Stimulated activated CD4-positive, alpha-beta T cell treated with anti-CD3 and anti-CD28 coated beads, Interleukin-15, amount 100 ng/mL, for 1 hour (primary cell): ENCODE results near the gene SPIRE1.
A peak's percentile ranks its signal among the peaks of the same experiment; 100 is the strongest.

Experiments
- DNase-seq, 2 donors: peaks; one replicate each; pipeline ENCODE4 v3.0.0-alpha.2; 2020; ENCODE audit warnings: low read depth in 1 of 2, low spot score in 1 of 2

The SPIRE1 gene

DNA sequence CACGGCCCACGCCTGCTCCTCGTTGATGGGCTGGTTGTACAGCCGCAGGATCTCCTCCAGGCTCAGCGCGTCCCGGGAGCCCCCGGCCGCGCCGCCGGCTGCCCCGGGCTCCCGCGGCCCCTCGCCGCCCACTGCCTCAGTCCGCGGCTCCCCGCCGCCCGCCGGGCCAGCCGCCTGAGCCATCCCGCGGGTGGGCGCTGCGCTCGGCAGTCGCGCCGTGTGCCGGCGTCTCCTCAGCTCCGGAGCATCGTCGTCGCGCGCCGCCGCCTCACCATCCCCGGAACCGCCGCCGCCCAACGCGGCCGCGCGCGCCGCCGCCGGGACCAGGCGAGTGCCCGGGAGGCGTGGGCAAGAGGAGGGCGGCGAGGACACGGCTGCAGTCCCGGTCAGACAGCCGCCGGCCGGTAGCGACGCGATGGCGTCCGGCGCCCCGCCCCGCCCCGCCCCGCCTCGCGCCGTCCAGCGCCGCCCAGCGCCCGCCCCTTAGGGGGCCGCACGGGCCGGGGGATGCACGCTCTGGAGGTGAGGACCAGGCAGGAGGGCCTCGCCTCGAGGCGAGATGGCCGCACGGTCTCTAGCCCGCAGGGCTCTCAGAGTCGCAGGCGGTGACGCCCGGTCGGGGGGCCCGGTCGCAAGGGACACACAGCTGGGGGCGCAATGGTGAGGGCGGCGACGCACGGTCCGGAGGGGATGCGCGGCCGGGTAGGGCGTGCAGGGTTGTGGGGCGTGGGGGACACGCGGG is at the start of gene SPIRE1:
TSS of gene SPIRE1 (minus strand) at position 424 of the 742 bp plus-strand sequence. CDS start at position 183, 241 bp downstream.
- peak in 1 of 2 donors; percentile 21 for DNase-seq

DNA sequence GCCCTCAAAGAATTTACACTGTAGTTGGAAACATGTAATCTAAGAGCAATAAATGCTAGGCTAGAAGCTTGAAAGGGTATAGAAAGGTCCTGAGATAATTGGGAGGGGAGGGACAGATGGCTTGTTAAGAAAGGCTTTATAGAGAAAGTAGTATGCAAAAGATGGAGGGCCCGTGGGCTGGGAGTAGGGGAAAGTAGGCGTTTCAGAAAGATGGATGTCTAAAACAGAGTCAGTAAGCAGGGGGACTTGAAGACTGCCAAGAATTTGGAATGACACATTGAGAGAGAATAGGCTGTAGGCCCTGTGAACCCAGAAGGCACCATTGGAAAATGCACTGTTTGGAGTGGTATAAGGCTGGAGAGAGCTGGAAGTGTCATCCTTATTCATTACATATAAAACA is 45.8 kb upstream of the SPIRE1 start:
- no peak for DNase-seq

DNA sequence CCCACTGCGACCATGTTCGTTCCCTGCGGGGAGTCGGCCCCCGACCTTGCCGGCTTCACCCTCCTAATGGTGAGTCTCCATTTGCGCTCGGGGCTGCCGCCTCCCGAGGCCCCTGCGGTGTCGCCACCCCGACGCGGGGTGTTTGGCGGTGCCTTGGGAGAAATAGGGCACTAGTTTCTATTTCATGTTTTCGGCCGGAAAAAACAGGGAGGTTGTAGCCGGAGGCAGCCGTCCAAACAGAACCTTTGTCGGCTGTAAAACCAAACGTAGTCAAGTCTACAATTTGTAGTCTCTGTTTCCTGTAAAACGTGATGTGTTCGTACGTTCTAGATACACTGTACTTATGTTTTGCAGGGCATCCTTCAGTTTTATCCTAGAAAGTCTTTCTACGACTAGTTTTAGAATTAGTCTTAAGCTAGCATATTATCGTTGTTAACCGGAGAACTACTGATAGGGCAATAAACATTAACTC is 45.2 kb upstream of the SPIRE1 start:
- no peak for DNase-seq

DNA sequence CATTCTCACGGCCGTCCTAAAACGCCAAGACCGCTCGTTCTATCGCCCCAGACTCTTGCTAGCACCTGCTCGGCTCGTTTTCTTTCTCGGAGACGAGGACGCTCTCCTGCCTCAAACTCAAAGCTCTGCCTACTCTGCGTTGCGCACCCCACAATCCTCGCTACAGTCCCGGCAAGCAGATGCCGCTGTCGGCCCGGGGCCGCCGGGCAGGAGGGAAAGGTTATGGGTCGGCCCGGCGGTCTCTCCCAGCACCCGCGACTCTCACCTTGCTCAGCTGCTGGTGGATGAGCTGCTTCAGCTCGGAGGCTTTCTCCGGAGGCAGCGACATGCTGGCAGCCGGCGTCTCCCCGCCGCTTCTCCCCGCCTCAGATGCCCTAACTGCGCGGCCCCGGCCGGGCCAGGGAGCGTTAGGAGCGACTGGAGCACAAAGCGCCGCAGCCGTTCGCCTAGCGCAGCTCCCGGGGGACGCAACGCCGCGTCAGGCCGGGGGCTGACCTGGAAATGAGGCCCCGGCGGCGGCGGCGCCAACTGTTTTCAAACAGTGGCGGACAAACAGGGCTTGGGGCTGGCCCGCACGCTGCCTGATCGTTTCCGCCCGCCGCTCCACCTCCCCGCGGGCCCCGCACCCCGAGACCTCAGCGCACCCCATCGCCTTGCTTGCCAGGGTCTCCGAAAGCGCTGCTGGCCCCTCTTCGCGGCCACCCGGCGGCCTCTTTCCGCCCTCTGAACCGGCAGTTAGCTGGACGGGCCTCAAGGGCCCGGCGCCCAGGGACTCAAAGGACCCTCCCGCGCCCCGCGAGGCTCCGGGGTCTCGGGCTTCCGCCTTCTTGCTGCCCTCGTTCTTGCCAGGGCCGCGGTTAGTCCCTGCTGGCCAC is 44.6 kb upstream of the SPIRE1 start, which contains the start of the genes CEP76 and PSMG2:
TSS of gene CEP76 (minus strand) at position 503 of the 875 bp plus-strand sequence. CDS start at position 328, 175 bp downstream.
TSS of gene PSMG2 (plus strand) at position 822 of the 875 bp plus-strand sequence. CDS start 66 bp downstream, outside the sequence.
- peak; percentile 72 to 76 for DNase-seq

DNA sequence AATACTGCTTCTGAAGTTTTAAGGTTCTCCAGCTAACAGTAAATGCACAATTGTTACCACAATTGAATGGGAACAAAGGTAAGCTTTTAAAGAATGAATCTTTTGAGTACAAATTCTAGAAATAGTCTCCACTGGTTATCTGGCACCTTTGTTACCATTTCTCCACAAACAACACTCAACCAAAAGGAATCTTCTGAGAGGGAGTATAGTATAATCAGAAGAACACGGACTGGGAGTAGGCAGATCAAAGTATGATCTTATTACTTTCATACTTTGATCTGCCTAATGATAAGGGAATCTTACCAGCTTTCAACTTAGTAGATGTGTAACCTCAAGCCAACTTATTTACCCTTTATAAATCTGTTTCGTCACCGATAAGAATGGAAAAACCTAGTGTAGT is 43.3 kb upstream of the SPIRE1 start:
- no peak for DNase-seq

DNA sequence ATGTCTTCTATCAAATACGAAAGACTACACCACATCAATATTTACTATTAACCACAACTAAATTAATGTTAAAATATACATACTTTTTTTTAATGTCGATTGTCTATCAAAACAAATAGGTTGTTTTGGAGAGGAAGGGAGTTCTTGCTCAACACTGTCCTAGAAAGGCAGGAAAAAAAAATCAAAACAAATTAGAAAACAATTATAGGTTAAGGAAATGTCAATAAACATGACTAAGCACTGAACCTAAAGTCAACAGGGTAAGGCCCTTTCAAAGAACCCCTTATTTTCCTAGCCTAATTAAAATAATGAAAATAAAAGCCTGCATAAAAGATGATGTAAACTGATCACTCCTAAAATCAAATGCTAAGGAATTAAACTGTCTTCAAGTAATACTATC is 41.8 kb upstream of the SPIRE1 start:
- no peak for DNase-seq

DNA sequence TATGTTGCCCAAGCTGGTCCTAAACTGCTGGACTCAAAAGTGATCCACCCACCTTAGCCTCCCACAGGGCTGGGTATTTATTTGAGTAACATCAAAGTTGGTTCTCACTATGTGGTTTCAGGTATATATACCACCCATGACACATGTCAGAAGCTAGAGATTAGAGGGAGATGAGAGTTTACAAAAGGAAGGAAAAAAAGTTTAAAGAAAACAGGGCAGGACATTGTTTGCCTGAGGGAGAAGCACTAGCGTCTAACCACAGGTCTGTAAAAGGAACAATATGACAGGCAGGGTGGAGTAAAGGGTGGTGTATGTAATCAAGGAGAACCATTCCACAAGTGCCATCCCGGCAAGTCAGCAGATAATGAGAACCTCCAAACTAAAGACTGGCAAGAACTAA is 36.1 kb upstream of the SPIRE1 start:
- no peak for DNase-seq

DNA sequence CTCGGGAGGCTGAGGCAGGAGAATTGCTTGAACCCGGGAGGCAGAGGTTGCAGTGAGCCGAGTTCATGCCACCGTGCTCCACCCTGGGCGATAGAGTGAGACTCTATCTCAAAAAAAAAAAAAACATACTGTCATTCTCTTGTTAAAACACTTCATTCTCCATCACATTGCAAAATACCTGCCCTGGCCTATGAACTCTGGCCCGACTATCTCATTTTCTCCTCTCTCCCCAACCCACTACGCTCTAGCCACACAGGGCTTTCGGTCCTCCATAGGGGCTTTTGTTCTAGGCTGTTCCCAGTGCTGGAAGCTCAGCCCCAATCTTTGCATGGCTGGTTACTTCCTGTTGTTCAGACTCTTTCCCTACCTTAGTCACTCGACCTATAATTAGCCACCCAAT is 34.3 kb upstream of the SPIRE1 start:
- no peak for DNase-seq

DNA sequence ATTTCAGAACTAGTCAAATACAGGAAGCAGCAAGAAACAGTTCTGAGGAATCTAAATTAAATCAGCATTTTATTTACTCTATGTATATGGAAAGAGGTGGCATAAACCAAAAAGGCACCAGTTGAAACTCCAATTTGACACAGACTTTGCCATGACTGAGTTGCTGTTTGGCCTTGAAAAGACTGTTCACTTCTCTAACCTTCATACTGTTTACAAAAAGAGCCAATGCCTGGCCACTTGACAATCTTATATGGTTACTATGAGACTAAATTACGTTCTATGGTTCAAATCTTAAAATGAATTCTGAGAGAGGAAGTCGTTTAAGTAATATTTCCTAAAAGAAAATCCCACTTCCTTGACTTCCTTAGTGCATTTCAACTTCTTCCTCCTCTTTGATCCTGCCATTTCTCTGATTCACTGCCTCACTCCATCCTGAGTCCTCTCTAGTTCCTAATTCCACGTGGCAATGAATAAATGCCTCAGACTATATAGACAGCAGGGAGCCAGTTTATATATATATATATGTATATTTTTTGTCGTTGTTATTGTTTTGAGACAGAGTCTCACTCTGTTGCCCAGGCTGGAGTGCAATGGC is 31.4 kb upstream of the SPIRE1 start:
- no peak for DNase-seq

DNA sequence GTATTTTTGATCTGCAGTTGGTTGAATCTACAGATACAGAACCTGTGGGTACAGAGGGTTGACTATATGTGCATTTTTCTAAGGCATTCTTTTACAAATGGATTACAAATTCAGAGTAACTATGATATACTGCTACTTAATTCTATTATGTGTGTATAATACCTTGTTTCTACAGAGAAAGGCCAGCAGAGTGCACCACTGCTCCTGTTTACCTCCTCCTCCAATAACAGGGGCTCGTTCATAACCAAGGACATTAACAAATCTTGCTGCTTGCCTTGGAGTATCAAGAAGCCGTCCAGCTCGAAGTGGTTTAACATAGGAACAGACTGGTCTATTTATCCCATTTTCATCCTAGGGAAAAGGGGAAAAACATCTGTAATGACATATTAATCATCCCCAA is 28.2 kb upstream of the SPIRE1 start:
- DNase-seq, result no peak

DNA sequence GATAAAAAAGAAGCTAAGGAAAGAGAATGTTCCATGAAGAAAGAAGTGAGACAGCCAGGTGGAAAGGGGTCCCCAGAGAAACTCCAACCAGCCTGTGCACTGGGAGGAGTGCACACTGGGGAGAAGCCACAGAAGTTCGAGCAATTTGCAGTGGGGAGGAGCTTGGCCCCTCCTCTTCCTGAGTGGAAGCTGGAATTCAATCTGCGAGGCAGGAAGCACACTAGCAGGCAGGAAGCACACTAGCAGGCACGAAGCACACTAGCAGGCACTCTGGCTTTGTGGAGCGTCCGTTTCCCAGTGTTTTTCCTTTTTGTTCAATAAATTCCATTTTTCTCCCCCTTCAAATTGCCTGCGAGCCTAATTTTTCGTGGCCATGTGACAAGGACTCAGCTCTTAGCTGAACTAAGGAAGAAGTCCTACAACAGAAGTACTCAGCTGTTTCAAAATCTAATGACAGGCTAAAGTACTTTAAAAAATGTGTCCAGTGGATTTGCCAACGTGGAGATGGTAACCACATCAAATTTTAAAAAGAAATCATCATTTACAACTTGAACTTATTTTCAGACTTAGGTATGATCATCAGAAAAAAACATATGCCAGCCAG is 21.4 kb upstream of the SPIRE1 start:
- no peak for DNase-seq

DNA sequence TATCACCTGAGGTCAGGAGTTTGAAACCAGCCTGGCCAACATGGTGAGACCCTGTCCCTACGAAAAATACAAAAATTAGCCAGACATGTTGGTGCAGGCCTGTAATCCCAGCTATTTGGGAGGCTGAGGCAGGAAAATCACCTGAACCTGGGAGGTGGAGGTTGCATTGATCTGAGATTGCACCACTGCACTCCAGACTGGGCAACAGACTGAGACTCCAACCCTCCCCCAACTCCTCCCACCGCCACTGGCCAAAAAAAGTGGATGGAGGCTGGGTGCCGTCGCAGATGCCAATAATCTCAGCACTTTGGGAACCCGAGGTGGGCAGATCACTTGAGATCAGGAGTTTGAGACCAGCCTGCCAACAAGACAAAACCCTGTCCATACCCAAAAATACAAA is 10.1 kb upstream of the SPIRE1 start:
- DNase-seq, result no peak

DNA sequence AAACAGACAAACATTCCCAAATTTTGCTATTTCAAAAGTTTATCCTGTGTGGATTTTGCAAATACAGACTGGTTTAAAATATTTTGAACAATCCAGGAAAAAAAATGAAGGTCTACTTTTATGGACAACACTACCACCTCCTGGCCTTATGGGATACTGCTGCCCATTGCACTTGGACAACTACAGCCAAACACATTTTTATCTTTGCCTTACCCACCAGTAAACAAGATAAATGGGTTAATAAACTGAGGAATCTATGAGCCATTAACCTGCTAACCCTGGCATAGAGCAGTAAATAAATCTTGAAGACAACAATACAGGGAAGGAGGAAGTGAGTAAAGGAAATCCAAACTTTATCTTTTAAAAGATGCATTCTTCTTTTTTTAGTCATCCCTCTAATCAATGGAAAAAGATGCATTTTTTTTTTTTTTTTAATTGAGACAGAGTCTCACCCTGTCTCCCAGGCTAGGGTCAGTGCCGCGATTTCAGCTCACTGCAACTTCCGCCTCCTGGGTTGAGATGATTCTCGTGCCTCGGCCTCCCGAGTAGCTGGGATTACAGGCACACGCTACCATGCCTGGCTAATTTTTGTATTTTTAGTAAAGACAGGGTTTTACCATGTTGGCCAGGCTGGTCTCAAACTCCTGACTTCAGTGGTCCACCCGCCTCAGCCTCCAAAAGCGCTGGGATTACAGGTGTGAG is 2.1 kb upstream of the SPIRE1 start:
- no peak for DNase-seq

DNA sequence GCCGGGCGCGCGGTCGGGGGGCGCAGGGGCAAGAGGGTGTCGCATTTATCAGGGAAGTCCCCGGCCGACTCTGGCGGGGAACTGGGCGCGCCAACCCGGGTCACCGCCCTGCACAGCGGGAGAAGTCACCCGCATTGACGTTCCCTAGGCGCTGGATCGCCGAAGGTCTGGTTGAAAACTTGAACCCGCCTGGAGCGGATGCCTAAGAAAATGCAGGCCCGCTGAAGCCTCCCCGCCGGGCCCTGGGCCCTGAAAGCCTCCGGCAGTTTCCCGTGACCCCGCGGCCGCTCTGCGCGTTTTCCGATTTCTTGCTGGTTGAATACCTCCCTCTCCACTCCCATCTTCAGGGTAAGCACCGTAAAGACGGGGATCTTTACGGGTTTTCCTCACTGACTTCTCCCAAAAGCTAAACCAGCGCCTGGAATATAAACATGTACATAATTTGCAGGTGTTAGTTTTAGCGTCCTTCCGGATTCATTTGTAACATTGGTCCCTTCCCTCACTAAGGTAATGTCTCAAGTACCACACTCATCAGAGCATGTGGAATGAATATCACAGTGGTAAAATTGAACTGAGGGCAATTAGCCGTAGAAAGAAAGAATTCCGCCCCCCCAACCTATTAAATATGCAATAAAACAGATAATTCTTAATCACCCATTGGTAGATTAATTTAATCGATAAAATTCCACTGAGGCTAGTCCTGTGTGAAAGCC is 675 bp upstream of the SPIRE1 start:
- DNase-seq, result no peak

DNA sequence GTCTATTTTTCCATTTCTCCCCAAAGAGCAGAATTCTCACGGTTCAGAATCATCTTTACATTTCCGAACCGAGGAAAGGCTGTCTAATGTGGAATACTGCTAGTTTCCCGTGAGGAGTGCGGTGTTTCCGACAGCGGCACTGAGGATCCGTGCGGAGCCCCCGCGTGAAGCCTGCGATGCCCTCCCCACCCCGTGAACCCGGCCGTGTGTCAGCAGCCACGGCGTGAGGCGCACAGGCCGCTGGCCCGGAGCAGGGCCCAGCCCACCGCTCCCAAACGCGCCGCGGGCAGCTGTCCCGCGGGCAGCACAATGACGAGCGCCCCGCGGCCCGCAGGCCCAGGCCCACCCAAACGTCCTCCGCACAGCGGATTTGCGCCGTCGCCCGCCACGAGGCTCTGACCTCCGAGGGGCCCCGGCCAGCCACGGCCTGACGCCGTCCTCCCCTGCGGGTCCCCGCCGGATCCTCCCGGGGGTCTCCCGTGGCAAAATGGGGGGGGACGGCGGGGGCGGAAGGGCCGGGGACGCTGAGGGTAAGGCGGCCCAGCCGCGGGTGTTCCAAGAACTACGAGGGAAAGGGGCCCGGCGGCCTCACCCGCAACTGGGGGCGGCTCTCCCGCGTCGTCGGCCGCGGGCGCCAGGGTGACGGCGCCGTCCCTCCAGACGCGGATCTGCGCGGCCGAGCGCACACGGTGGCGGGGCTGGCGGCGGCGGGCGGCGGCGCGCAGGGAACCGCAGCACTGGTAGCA is 796 bp downstream of the SPIRE1 start:
- DNase-seq, result no peak

DNA sequence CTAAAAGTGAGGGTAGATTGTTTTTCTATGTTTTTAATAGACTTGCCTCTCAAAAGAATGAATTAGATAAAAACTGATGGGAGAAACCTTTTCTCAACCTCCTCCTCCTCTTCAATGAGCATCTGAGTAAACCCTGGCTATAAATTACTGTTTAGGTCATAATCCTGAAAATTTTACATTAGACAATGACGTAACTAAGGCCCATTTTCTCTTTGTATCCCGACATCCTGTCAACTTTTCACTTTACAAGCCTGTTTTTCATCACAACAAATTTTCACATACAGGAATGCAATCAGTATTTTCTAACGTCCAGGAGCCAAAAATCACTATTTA is 1.3 kb downstream of the SPIRE1 start:
- DNase-seq, result no peak

DNA sequence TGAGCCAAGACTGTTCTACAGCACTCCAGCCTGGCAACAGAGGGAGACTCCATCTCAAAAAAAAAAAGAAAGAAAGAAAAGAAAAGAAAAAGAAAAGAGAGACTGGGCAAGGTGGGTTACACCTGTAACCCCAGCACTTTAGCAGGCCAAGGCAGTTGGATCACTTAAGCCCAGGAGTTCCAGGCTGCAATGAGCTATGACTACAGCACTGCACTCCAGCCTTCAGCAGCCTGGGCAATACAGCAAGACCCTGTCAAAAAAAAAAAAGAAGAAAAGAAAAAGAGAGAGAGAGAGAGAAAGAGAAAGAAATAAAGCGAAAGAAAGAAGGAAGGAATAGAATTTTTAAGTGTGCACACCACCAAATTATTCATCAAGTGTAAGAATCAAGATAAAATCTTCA is 2.9 kb downstream of the SPIRE1 start:
- no peak for DNase-seq

DNA sequence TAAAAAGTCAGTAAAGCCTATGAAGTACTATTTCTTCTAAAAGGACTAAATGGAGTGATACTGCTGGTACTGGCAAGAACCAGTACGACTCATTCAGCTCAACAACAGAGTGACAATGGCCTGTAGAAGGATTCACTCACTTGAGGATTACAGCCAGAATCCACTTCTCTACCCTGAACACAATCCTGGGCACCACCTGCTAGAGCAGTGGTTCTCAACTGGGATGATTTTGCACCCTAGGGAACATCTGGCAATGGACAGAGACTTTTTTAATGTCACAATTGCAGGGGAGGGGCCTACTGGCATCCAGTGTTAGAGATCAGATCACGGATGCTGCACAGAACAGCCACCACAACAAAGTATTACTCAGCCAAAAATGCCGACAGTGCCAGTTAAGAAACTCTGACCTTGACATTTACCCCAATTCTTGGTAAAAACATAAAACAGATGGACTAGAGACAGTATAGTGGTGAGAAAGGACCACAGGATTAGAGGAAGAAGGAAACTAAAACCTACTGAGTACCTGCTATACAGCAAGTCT is 5.0 kb downstream of the SPIRE1 start:
- DNase-seq, result no peak

DNA sequence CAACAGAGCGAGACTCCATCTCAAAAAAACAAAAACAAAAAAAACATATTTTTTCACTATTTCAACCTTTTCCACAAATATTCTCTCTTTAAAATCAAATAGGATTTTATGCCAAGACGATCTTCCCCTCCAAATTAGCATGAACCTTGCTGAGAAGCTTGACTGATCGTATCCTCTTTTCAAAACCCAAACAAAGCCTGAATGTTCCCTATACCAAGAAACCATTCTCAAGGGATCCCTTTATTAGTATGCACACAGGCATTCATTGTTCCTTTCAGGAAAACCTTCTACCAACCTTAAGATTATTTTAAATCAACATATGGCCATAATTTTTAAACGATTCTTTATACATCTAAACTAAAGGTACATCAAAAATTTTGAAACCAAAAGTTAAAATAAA is 6.3 kb downstream of the SPIRE1 start:
- no peak for DNase-seq
